ENCODE results near the gene TUFM. TPM values are rescaled to one million over a fixed set of nuclear protein-coding genes. Genes with fewer than 3 reads are reported as not detected.
A peak's percentile ranks its signal among the peaks of the same experiment; 100 is the strongest.

Gene TUFM
- total RNA-seq (2013): 120 TPM
- polyA plus RNA-seq (100 to 1,000 TPM; 146 to 157 (median 148) TPM), polyA minus RNA-seq (42.7 and 58.9 TPM in 2 replicates), total RNA-seq (21.6 to 98.4 (median 61.4) reads per million in 11 experiments)

DNA sequence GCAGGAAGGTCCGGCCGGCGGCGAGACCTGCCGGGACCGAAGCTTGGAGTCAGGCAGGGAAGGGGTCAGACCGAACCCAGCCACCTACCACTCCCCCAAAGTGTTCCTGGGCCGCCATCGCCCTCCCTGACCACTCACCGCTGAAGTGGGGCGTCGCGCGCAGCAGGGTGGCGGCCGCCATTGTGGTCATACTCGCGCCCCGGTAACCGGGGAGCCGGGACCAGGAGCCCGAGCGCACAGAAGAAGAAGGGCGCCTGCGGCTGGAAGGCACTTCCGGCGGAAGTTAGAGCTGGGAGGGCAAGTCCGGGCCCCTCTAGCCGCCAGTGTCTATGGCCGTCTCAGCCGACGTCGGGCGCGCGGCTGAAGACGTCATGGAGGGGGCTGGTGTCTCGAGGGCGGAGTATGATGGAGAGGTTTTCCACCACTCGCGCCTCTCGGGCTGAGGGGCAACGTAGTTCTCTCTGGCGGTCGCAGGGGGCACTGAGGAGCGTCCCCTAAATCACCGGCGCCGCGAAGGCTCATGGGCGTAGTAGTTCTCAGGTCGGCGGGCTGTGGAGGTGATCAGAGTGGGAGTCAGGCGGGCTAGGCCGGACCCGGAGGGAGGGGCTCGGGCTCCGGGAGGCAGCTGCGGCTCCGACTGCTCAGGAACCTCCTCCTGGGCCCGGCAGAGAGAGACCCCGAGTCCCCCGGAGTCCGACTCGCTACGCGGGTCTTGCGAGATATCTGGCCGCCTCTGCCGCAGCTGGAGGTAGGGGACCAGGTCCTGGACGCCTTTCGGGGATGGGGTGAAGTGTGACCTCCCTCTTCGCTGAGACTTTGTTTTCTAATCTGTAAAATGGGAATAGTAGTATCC, at the start of gene TUFM:
TUFM (minus strand) TSS at position 269 of the 853 bp plus-strand sequence; CDS start at position 190, 79 bp downstream.
- Mint-ChIP-seq H3K36me3 (peaks cover 36 to 38% of the 10 kb centered on the region in 2 donors), H3K27ac (peak within 1 kb of the TSS; percentile 92 to 98 (median 94)), H3K27me3 (ENCODE audit: low read depth in 3 of 3) (no peaks in the 10 kb centered on the region), H3K4me1 (peaks cover 20% of the 10 kb centered on the region), H3K9me3 (no peaks in the 10 kb centered on the region), H3K4me3 (peak within 1 kb of the TSS; percentile 91 to 95)
- H3K4me3 ChIP-seq (replicated peaks in 1 of 3; ENCODE audit: low read depth in 2 of 3, low read length in 3 of 3): peak within 1 kb of the TSS; percentile 77 to 93 (median 86)
- H4K20me1 ChIP-seq (ENCODE audit: insufficient read depth, low read length): no peaks in the 10 kb centered on the region
- peaks cover 29 to 35% of the 10 kb centered on the region in 2 donors for H3K36me3 ChIP-seq (replicated peaks in 1 of 2; ENCODE audit: control insufficient read depth in 1 of 2, insufficient read depth in 2 of 2, low read length in 2 of 2)
- TF ChIP-seq CTCF (IDR thresholded peaks at IDR 0.05): peak; percentile 65
- peaks cover 17 to 23% of the 10 kb centered on the region in 2 donors for H3K4me1 ChIP-seq (ENCODE audit: control insufficient read depth in 1 of 2, insufficient read depth in 2 of 2, low read length in 2 of 2)
- peak within 1 kb of the TSS; percentile 92 for H3K4me2 ChIP-seq (replicated peaks; ENCODE audit: extremely low read depth, low read length, poor library complexity, severe bottlenecking)
- under 1% methylated on average over 71 of the region's 73 CpGs for WGBS (ENCODE audit: insufficient coverage)
- peak within 1 kb of the TSS; percentile 67 to 86 for H3K27ac ChIP-seq (ENCODE audit: low read depth in 1 of 2, low read length in 2 of 2)
- H3K27me3 ChIP-seq (ENCODE audit: control insufficient read depth in 2 of 2, insufficient read depth in 2 of 2, low read length in 2 of 2): no peaks in the 10 kb centered on the region
- no peaks in the 10 kb centered on the region for H3K9me3 ChIP-seq (replicated peaks in 1 of 2; ENCODE audit: control insufficient read depth in 1 of 2, insufficient read depth in 1 of 2, low read length in 2 of 2)
- H3K79me2 ChIP-seq (ENCODE audit: insufficient read depth, low read length): peaks cover 27% of the 10 kb centered on the region
- peak within 1 kb of the TSS; percentile 97 for H2AFZ ChIP-seq (ENCODE audit: insufficient read depth, low read depth, low read length, poor library complexity, severe bottlenecking)
- DNase-seq: peak; percentile 97 to 99 (median 98)
- H3K9ac ChIP-seq (ENCODE audit: insufficient read depth, low read length, poor library complexity, severe bottlenecking): peak within 1 kb of the TSS; percentile 87
- intact Hi-C loops (cut with micrococcal nuclease): loop anchor here (2.0 to 10.0 kb wide), 3 partner anchors 22 to 292 kb away; partner anchors contain the start of genes RABEP2 (in 1 of the 2) and SGF29 (in 1 of the 2)

DNA sequence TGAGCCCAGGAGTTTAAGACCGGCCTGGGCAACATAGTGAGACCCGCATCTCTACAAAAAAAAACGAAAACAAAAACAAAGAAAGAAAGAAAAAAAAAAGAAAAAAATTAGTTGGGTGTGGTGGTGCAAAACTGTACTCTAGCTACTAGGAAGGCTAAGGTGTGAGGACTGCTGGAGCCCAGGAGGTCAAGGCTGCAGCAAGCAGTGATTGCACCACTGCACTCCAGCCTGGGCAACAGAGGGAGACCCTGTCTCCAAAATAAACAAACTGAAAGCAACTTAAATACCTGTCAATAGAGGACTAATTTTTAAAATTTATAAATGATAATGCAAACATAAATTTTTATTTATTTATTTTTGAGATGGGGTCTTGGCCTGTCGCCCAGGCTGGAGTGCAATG, 49.5 kb upstream of the TUFM start:
- 88% methylated on average over 1 of the region's 4 CpGs for whole genome bisulfite sequencing (ENCODE audit: insufficient coverage)

More for the DNA sequence above, 49.5 kb upstream of the TUFM start:
- Mint-ChIP-seq H3K9me3 (no peaks in the 10 kb centered on the region), H3K36me3 (no peaks in the 10 kb centered on the region), H3K4me1 (no peaks in the 10 kb centered on the region), H3K27me3 (ENCODE audit: low read depth in 3 of 3) (peaks cover 0 to 2% (median 0%) of the 10 kb centered on the region in 3 donors), H3K27ac (no peak overlapping the region), H3K4me3 (no peak overlapping the region)
- TF ChIP-seq CTCF (IDR thresholded peaks at IDR 0.05): no peak
- DNase-seq: no peak
- intact Hi-C loops (cut with micrococcal nuclease): loop anchor here in 1 of 2 donors (2.0 kb wide), 1 partner anchor 15 kb away; no protein-coding TSS in a partner anchor
- no peak overlapping the region for H3K9ac ChIP-seq (ENCODE audit: insufficient read depth, low read length, poor library complexity, severe bottlenecking)
- H3K4me3 ChIP-seq (replicated peaks in 1 of 3; ENCODE audit: low read depth in 2 of 3, low read length in 3 of 3): no peak overlapping the region
- H4K20me1 ChIP-seq (ENCODE audit: insufficient read depth, low read length): no peaks in the 10 kb centered on the region
- H3K4me2 ChIP-seq (replicated peaks; ENCODE audit: extremely low read depth, low read length, poor library complexity, severe bottlenecking): no peak overlapping the region
- no peaks in the 10 kb centered on the region for H3K36me3 ChIP-seq (replicated peaks in 1 of 2; ENCODE audit: control insufficient read depth in 1 of 2, insufficient read depth in 2 of 2, low read length in 2 of 2)
- no peak overlapping the region for H3K27ac ChIP-seq (ENCODE audit: low read depth in 1 of 2, low read length in 2 of 2)
- no peaks in the 10 kb centered on the region for H3K27me3 ChIP-seq (ENCODE audit: control insufficient read depth in 2 of 2, insufficient read depth in 2 of 2, low read length in 2 of 2)
- no peaks in the 10 kb centered on the region for H3K79me2 ChIP-seq (ENCODE audit: insufficient read depth, low read length)
- no peaks in the 10 kb centered on the region for H3K9me3 ChIP-seq (replicated peaks in 1 of 2; ENCODE audit: control insufficient read depth in 1 of 2, insufficient read depth in 1 of 2, low read length in 2 of 2)
- H2AFZ ChIP-seq (ENCODE audit: insufficient read depth, low read depth, low read length, poor library complexity, severe bottlenecking): no peak overlapping the region
- no peaks in the 10 kb centered on the region for H3K4me1 ChIP-seq (ENCODE audit: control insufficient read depth in 1 of 2, insufficient read depth in 2 of 2, low read length in 2 of 2)

Data from CD14-positive monocyte (primary cell).